Mononuclear cell (primary cell): ENCODE results near the gene PGM5. TPM values are rescaled to one million over a fixed set of nuclear protein-coding genes. Genes with fewer than 3 reads are reported as not detected.
"Not testable (repeated sequence)": the region's sequence is repeated elsewhere in the genome, so short reads cannot be mapped to it uniquely, and the experiment has no call there.

Experiments used
- H3K27me3 ChIP-seq: 2 replicates; pipeline ENCODE4 v1.6.0; 2011; ENCODE audit warnings: low read length, control low read depth; ENCODE audit not compliant: insufficient read depth
- H3K4me1 ChIP-seq: 2 replicates; pipeline ENCODE4 v1.5.1; 2011; ENCODE audit warnings: mild to moderate bottlenecking, low read length, control low read depth; ENCODE audit not compliant: insufficient read depth
- H3K4me3 ChIP-seq: 2 replicates; pipeline ENCODE4 v1.5.1; 2011; ENCODE audit warnings: mild to moderate bottlenecking, low read length, moderate library complexity
- H3K9me3 ChIP-seq: 2 replicates; pipeline ENCODE4 v1.5.1; 2011; ENCODE audit warnings: low read depth, mild to moderate bottlenecking, control low read depth, low read length
- total RNA-seq: library from RNA; depleted of rRNA; stranded (reverse); fragments of >200 nt; gene quantifications from one replicate; pipeline ENCODE4 v1.2.3, GENCODE V29; 2012

Gene PGM5
- total RNA-seq, 1 donor = 0.21 TPM

DNA sequence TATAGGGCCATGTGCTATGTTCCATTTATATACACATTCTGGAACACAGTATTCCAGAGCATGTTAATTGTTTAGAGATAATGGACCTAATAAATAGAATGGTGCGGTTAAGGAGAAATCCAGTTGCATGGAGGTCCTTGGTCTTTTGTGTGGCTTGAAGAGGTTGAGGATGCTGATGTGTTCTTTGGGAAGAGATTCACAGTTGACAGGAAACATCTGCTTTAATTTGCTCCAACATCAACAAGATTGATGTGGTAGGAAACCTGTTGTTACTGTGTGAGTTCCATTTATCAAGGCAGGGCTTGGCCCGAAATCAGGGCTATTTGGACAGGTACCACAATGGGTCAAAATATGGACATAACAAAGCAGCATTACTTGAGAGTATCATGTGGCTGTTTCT is 56.3 kb downstream of the PGM5 start:
- not testable (repeated sequence) for H3K9me3 ChIP-seq, H3K4me3 ChIP-seq, H3K4me1 ChIP-seq, H3K27me3 ChIP-seq

GRCh38 chr9:68415065-68415464 is 58.7 kb downstream of the PGM5 start:
- H3K4me3 ChIP-seq, H3K4me1 ChIP-seq, H3K9me3 ChIP-seq: not testable (repeated sequence)

GRCh38 chr9:68416936-68417564 is 60.6 kb downstream of the PGM5 start:
- Histone ChIP-seq H3K27me3 (no peaks in the 10 kb centered on the region), H3K9me3 (no peaks in the 10 kb centered on the region), H3K4me1 (no peaks in the 10 kb centered on the region), H3K4me3 (no peak overlapping the region)

More at GRCh38 chr9:68415065-68415464, 58.7 kb downstream of the PGM5 start:
- not testable (repeated sequence) for H3K27me3 ChIP-seq

GRCh38 chr9:68417762-68418161 is 61.4 kb downstream of the PGM5 start:
- H3K4me1 ChIP-seq = no peaks in the 10 kb centered on the region
- no peaks in the 10 kb centered on the region for H3K27me3 ChIP-seq
- no peak overlapping the region for H3K4me3 ChIP-seq
- H3K9me3 ChIP-seq = no peaks in the 10 kb centered on the region

- Histone ChIP-seq H3K4me1 (no peaks in the 10 kb centered on the region), H3K9me3 (no peaks in the 10 kb centered on the region), H3K27me3 (no peaks in the 10 kb centered on the region), H3K4me3 (no peak overlapping the region)
Measured at GRCh38 chr9:68418259-68418845, 61.9 kb downstream of the PGM5 start.

DNA sequence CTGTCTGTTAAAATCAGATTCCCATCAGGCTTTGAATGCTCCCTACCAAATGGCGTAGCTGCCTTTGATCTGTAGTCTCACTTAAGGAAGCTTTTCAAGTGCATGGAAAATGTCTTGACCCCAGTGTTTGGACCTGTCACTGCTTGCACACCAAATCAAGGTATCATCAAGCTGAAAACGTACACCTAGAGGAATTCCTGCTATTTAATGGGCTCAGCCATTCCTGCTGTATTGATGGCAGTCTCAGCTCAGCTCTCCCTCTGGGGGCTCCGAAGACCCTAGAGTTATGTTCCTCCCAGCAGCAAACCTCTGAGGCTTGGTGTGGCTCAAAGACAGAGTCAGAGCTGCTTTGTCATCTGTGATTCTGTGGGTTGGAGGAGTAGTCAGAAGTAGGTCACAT is 63.5 kb downstream of the PGM5 start:
- Histone ChIP-seq H3K9me3 (no peaks in the 10 kb centered on the region), H3K27me3 (no peaks in the 10 kb centered on the region), H3K4me1 (no peaks in the 10 kb centered on the region), H3K4me3 (no peak overlapping the region)

DNA sequence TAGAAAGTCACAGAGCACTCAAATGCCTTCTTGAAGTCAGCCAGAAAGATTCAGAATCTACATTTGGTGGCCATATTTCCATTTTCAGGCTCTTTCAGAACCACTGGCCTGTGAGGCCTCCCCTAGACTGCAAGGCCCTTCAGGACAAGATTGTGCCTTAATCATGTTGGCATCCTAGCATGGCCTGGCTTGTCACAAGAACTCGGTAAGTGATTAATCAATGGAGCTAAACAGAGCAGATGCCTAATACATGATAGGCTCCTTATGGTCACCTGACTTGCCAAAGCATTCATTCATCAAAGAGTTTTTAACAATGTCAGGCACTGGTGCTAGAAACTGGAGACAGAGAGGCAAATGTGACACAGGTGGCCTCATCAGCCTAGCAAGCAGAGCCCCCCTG is 70.3 kb downstream of the PGM5 start:
- Histone ChIP-seq H3K9me3 (no peaks in the 10 kb centered on the region), H3K4me1 (no peaks in the 10 kb centered on the region), H3K4me3 (no peak overlapping the region), H3K27me3 (no peaks in the 10 kb centered on the region)

DNA sequence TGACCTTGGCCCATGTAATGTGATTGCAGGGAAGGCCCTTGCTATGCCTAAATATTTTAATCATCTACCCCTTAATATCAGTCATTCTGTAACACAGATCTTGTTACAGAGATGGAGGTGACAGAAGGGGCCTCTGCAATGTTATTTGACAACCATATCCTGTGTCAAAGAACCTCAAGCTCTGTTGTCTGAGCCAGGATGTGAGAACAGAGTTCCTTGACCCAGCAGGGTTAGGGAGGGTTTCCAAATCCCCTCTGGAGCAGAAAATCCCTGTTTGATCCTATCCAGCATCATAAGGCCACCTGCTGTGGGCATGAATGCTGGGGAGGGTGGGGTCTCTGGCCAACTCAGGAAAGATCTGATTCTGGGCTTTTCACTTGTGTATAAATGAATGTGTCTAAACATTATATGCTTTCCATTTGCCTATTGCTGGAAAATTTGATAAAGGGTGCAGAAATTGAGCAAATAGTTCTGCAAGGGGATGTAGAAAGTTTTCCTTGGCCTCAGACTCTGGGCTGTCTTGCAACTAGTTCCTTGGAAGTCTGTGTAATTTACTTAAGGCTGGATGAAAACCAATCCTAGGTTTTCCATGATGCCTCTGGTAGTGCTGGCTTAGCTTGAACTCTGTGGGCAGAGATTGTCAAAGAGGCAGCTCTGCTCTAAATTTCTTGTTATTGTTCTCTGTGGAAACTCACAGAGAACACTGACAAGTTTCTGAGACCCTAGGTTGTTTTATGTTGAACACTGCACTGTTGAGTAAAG is 71.0 kb downstream of the PGM5 start:
- Histone ChIP-seq H3K4me3 (no peak overlapping the region), H3K27me3 (no peaks in the 10 kb centered on the region), H3K9me3 (no peaks in the 10 kb centered on the region), H3K4me1 (no peaks in the 10 kb centered on the region)

- H3K4me3 ChIP-seq = no peak overlapping the region
- no peaks in the 10 kb centered on the region for H3K4me1 ChIP-seq
- no peaks in the 10 kb centered on the region for H3K27me3 ChIP-seq
- H3K9me3 ChIP-seq = no peaks in the 10 kb centered on the region
Measured at GRCh38 chr9:68428481-68428880, 72.1 kb downstream of the PGM5 start.

DNA sequence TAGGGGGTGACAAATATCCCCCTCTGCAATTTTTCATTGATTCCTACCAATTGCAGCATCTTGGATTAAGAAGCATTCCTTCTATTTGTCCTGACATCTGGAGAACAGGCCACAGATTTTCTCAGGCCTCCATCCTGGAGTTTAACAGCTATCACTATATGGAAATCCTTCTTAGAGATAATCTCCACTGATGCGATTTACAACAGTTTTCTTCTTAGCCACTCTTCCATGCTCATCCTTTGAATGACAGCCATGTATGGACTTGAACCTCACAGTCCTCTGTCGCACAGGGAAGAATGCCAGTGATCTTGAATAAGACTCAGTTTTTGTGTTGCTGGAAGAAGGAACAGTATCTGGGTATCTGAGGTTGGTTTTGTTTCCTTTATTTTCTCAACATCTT is 73.2 kb downstream of the PGM5 start:
- H3K4me1 ChIP-seq = no peaks in the 10 kb centered on the region
- H3K9me3 ChIP-seq = no peaks in the 10 kb centered on the region
- no peaks in the 10 kb centered on the region for H3K27me3 ChIP-seq
- H3K4me3 ChIP-seq = no peak overlapping the region

GRCh38 chr9:68431307-68431706 is 74.9 kb downstream of the PGM5 start:
- H3K9me3 ChIP-seq = no peaks in the 10 kb centered on the region
- H3K4me1 ChIP-seq = no peaks in the 10 kb centered on the region
- no peaks in the 10 kb centered on the region for H3K27me3 ChIP-seq
- no peak overlapping the region for H3K4me3 ChIP-seq

GRCh38 chr9:68433531-68434110 is 77.2 kb downstream of the PGM5 start:
- no peaks in the 10 kb centered on the region for H3K4me1 ChIP-seq
- no peak overlapping the region for H3K4me3 ChIP-seq
- no peaks in the 10 kb centered on the region for H3K27me3 ChIP-seq

DNA sequence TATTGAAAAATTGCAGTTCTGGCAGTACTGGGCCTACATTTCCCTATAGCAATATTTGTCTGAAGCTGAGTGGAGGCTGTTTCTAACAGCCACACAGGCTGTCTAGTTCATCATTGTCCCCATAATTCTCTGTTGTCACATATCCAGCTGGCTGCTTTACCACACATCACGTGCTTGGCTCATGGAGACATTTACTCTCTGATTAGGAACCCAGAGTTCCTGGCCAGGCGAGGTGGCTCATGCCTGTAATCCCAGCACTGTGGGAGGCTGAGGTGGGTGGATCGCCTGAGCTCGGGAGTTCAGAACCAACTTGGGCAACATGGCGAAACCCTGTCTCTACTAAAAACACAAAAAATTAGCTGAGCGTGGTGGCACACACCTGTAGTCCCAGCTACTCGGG is 81.4 kb downstream of the PGM5 start:
- H3K9me3 ChIP-seq = peaks cover 7% of the 10 kb centered on the region
- H3K4me1 ChIP-seq = no peaks in the 10 kb centered on the region
- no peaks in the 10 kb centered on the region for H3K27me3 ChIP-seq
- no peak overlapping the region for H3K4me3 ChIP-seq

More at GRCh38 chr9:68433531-68434110, 77.2 kb downstream of the PGM5 start:
- H3K9me3 ChIP-seq = no peaks in the 10 kb centered on the region

GRCh38 chr9:68443624-68444023 is 87.2 kb downstream of the PGM5 start:
- Histone ChIP-seq H3K27me3 (no peaks in the 10 kb centered on the region), H3K4me3 (no peak overlapping the region), H3K9me3 (peaks cover 7% of the 10 kb centered on the region), H3K4me1 (no peaks in the 10 kb centered on the region)

- no peaks in the 10 kb centered on the region for H3K4me1 ChIP-seq
- peaks cover 2% of the 10 kb centered on the region for H3K9me3 ChIP-seq
- H3K27me3 ChIP-seq = no peaks in the 10 kb centered on the region
- no peak overlapping the region for H3K4me3 ChIP-seq
Measured at GRCh38 chr9:68446836-68447235, 90.4 kb downstream of the PGM5 start.
